HL-60 (cell line): ENCODE results near the gene ATP13A1.

Experiments
- CTCF ChIP-seq: IDR thresholded peaks from one replicate; pipeline ENCODE4 v1.5.1; 2011; ENCODE audit warnings: low read length, control low read depth, inconsistent platforms; ENCODE audit not compliant: insufficient read depth
- POLR2AphosphoS5 ChIP-seq: IDR thresholded peaks from 2 replicates; pipeline ENCODE4 v1.6.1; 2012; ENCODE audit warnings: low read depth

- TF ChIP-seq CTCF: no peak
- TF ChIP-seq POLR2AphosphoS5: no peak
Measured at GRCh38 chr19:19613506-19613905, 50.0 kb downstream of the ATP13A1 start.
